H9 (cell line): ENCODE results near the gene GAS2. TPM values are rescaled to one million over a fixed set of nuclear protein-coding genes. Genes with fewer than 3 reads are reported as not detected.

Source experiments
- DNase-seq: peaks from one replicate; pipeline ENCODE4 v3.0.0-alpha.2; 2017
- H2AFZ ChIP-seq: one replicate; pipeline ENCODE4 v1.6.1; 2013; ENCODE audit warnings: mild to moderate bottlenecking, low read length, control low read depth, moderate library complexity
- H2AK5ac ChIP-seq: 2 replicates; pipeline ENCODE4 v1.6.1; 2013; ENCODE audit warnings: low read length, control low read depth, mixed read lengths; ENCODE audit not compliant: insufficient read length
- H2BK120ac ChIP-seq: one replicate; pipeline ENCODE4 v1.6.1; 2013; ENCODE audit warnings: low read depth, mild to moderate bottlenecking, low read length, control low read depth, inconsistent platforms; ENCODE audit not compliant: poor library complexity, severe bottlenecking
- H2BK12ac ChIP-seq: 2 replicates; pipeline ENCODE4 v1.6.1; 2013; ENCODE audit warnings: low read length, control low read depth, mixed read lengths, low read depth; ENCODE audit not compliant: insufficient read length
- H2BK15ac ChIP-seq: 2 replicates; pipeline ENCODE4 v1.6.1; 2013; ENCODE audit warnings: low read depth, low read length, control low read depth
- H2BK20ac ChIP-seq: one replicate; pipeline ENCODE4 v1.6.1; 2013; ENCODE audit warnings: low read depth, mild to moderate bottlenecking, low read length, control low read depth, inconsistent platforms; ENCODE audit not compliant: poor library complexity, severe bottlenecking
- H2BK5ac ChIP-seq: 2 replicates; pipeline ENCODE4 v1.6.1; 2013; ENCODE audit warnings: low read length, control low read depth, mixed read lengths; ENCODE audit not compliant: insufficient read length
- H3K14ac ChIP-seq: 2 replicates; pipeline ENCODE4 v1.6.1; 2013; ENCODE audit warnings: low read length, control low read depth; ENCODE audit not compliant: insufficient read depth
- H3K18ac ChIP-seq: 2 replicates; pipeline ENCODE4 v1.6.1; 2013; ENCODE audit warnings: low read depth, mild to moderate bottlenecking, mixed read lengths, low read length, control low read depth; ENCODE audit not compliant: insufficient read length
- H3K23ac ChIP-seq: 2 replicates; pipeline ENCODE4 v1.6.1; 2013; ENCODE audit warnings: low read length, control low read depth, mixed read lengths, low read depth; ENCODE audit not compliant: insufficient read length
- H3K23me2 ChIP-seq: 2 replicates; pipeline ENCODE4 v1.6.1; 2013; ENCODE audit warnings: low read depth, mild to moderate bottlenecking, mixed read lengths, low read length, control low read depth; ENCODE audit not compliant: insufficient read length, poor library complexity, severe bottlenecking
- H3K27ac ChIP-seq: 2 replicates; pipeline ENCODE4 v1.5.1; 2013; ENCODE audit warnings: low read length, control low read depth, mixed read lengths, low read depth; ENCODE audit not compliant: insufficient read length
- H3K27me3 ChIP-seq: 2 replicates; pipeline ENCODE4 v1.6.1; 2013; ENCODE audit warnings: low read length, control low read depth, inconsistent platforms; ENCODE audit not compliant: insufficient read depth
- H3K4ac ChIP-seq: 2 replicates; pipeline ENCODE4 v1.6.1; 2013; ENCODE audit warnings: low read depth, mild to moderate bottlenecking, control low read depth, inconsistent platforms, low read length, moderate library complexity
- H3K4me1 ChIP-seq: 2 replicates; pipeline ENCODE4 v1.6.1; 2013; ENCODE audit warnings: low read length, control low read depth, inconsistent platforms; ENCODE audit not compliant: insufficient read depth
- H3K4me2 ChIP-seq: 2 replicates; pipeline ENCODE4 v1.6.1; 2013; ENCODE audit warnings: low read length, control low read depth, mixed read lengths; ENCODE audit not compliant: insufficient read length, insufficient read depth
- H3K56ac ChIP-seq: 2 replicates; pipeline ENCODE4 v1.6.1; 2013; ENCODE audit warnings: low read depth, mild to moderate bottlenecking, mixed read lengths, low read length, control low read depth; ENCODE audit not compliant: insufficient read length
- H3K79me1 ChIP-seq: 2 replicates; pipeline ENCODE4 v1.6.1; 2013; ENCODE audit warnings: low read depth, mild to moderate bottlenecking, moderate library complexity, low read length, control low read depth, inconsistent platforms; ENCODE audit not compliant: insufficient read depth, poor library complexity, severe bottlenecking
- H3K79me2 ChIP-seq: 2 replicates; pipeline ENCODE4 v1.6.1; 2013; ENCODE audit warnings: low read length, control low read depth, inconsistent platforms; ENCODE audit not compliant: insufficient read depth
- H3K9ac ChIP-seq: 2 replicates; pipeline ENCODE4 v1.6.1; 2013; ENCODE audit warnings: low read length, control low read depth, mixed read lengths; ENCODE audit not compliant: insufficient read length; ENCODE audit errors: extremely low read depth
- H3K9me3 ChIP-seq: one replicate; pipeline ENCODE4 v1.6.1; 2013; ENCODE audit warnings: low read depth, low read length, inconsistent platforms; ENCODE audit not compliant: control insufficient read depth
- H3T11ph ChIP-seq: one replicate; pipeline ENCODE4 v1.6.1; 2013; ENCODE audit warnings: mild to moderate bottlenecking, low read length, control low read depth, inconsistent platforms
- H4K20me1 ChIP-seq: one replicate; pipeline ENCODE4 v1.6.1; 2013; ENCODE audit not compliant: control insufficient read depth, insufficient read length, insufficient read depth
- H4K5ac ChIP-seq: 2 replicates; pipeline ENCODE4 v1.6.1; 2013; ENCODE audit warnings: low read depth, mild to moderate bottlenecking, mixed read lengths, low read length, control low read depth; ENCODE audit not compliant: insufficient read length
- H4K8ac ChIP-seq: replicated peaks from 2 replicates; pipeline ENCODE4 v1.6.1; 2013; ENCODE audit warnings: low read length, control low read depth, mixed read lengths, low read depth; ENCODE audit not compliant: insufficient read length
- H4K91ac ChIP-seq: 2 replicates; pipeline ENCODE4 v1.6.1; 2013; ENCODE audit warnings: low read depth, mild to moderate bottlenecking, moderate library complexity, mixed read lengths, low read length, control low read depth; ENCODE audit not compliant: insufficient read length
- H3K27ac Mint-ChIP-seq, 3 experiments: 2 replicates in 2 of 3; 3 replicates in 1 of 3; pipeline ENCODE4 v1.8.0; 2020 to 2021; ENCODE audit warnings: mixed read lengths in 3 of 3, mild to moderate bottlenecking in 1 of 3, moderate library complexity in 1 of 3
- H3K27me3 Mint-ChIP-seq: 2 replicates; pipeline ENCODE4 v1.8.0; 2021; ENCODE audit warnings: low read depth, mild to moderate bottlenecking, moderate library complexity, mixed read lengths
- H3K36me3 Mint-ChIP-seq, 3 experiments: 2 replicates in 2 of 3; 3 replicates in 1 of 3; pipeline ENCODE4 v1.8.0; 2020 to 2021; ENCODE audit warnings: low read depth in 3 of 3, mixed read lengths in 3 of 3; ENCODE audit not compliant: insufficient read depth in 1 of 3
- H3K4me1 Mint-ChIP-seq, 2 experiments: 2 replicates each; pipeline ENCODE4 v1.8.0; 2020; ENCODE audit warnings: mixed read lengths in 2 of 2
- H3K4me3 Mint-ChIP-seq, 2 experiments: 2 replicates in 1 of 2; 3 replicates in 1 of 2; pipeline ENCODE4 v1.8.0; 2020 to 2021; ENCODE audit warnings: mild to moderate bottlenecking in 2 of 2, mixed read lengths in 2 of 2, moderate library complexity in 1 of 2
- H3K9me3 Mint-ChIP-seq, 2 experiments: 2 replicates in 1 of 2; 3 replicates in 1 of 2; pipeline ENCODE4 v1.8.0; 2020; ENCODE audit warnings: mild to moderate bottlenecking in 2 of 2, mixed read lengths in 2 of 2, moderate library complexity in 1 of 2
- CTCF ChIP-seq: fragments of 200-600 bp; sonication (generic); conservative IDR thresholded peaks from 3 replicates; pipeline ENCODE4 v1.8.0; 2021; ENCODE audit warnings: antibody characterized with exemption, mild to moderate bottlenecking
- total RNA-seq: library from RNA; stranded (reverse); gene quantifications from 2 replicates; pipeline ENCODE4 v1.2.1, GENCODE V29; 2021

Gene GAS2
- total RNA-seq, 1 experiment from 2014 or later = 1.7 TPM

GRCh38 chr11:22785251-22785650, 118.8 kb downstream of the GAS2 start:
- no peak overlapping the region for H2BK5ac ChIP-seq
- no peak overlapping the region for H3K9ac ChIP-seq
- H3K23me2 ChIP-seq = no peaks in the 10 kb centered on the region
- H3K4ac ChIP-seq = no peak overlapping the region
- H2BK12ac ChIP-seq = no peak overlapping the region
- no peaks in the 10 kb centered on the region for H3K79me2 ChIP-seq
- H4K91ac ChIP-seq = no peak overlapping the region
- H3K27me3 ChIP-seq = no peaks in the 10 kb centered on the region
- H3K79me1 ChIP-seq = no peaks in the 10 kb centered on the region
- H3K27me3 Mint-ChIP-seq = no peaks in the 10 kb centered on the region
- H3K18ac ChIP-seq = no peak overlapping the region
- no peak overlapping the region for H4K8ac ChIP-seq
- no peak overlapping the region for H3K4me2 ChIP-seq
- H3K4me3 Mint-ChIP-seq = no peak overlapping the region
- no peaks in the 10 kb centered on the region; the same call in 1 of the 2 replicates for H3K4me1 ChIP-seq
- no peak overlapping the region for H3K27ac ChIP-seq
- no peak overlapping the region for H3T11ph ChIP-seq
- no peak overlapping the region for H2AK5ac ChIP-seq
- no peak overlapping the region for H2BK15ac ChIP-seq
- no peak overlapping the region for H3K56ac ChIP-seq
- no peak overlapping the region for H2BK20ac ChIP-seq
- H3K9me3 Mint-ChIP-seq = peaks cover 0 to 4% of the 10 kb centered on the region in 2 experiments; a peak in 1 of 5 replicates
- no peak overlapping the region for H4K5ac ChIP-seq
- DNase-seq = no peak
- no peaks in the 10 kb centered on the region for H3K9me3 ChIP-seq
- H3K23ac ChIP-seq = no peak overlapping the region
- 0 out of 7 replicates have a peak, but pooled peaks cover 0 to 2% (median 0%) of the 10 kb centered on the region in 3 experiments for H3K36me3 Mint-ChIP-seq
- H3K27ac Mint-ChIP-seq = no peak overlapping the region
- H3K14ac ChIP-seq = no peak overlapping the region
- peaks cover 3 to 13% of the 10 kb centered on the region in 2 experiments; a peak in 3 of 4 replicates for H3K4me1 Mint-ChIP-seq
- no peak overlapping the region for H2AFZ ChIP-seq
- H4K20me1 ChIP-seq = no peaks in the 10 kb centered on the region
- TF ChIP-seq CTCF = no peak
- no peak overlapping the region for H2BK120ac ChIP-seq
